CD4-positive, alpha-beta T cell (primary cell): Measurements from ENCODE around the gene AXDND1. TPM values are rescaled to one million over a fixed set of nuclear protein-coding genes. Genes with fewer than 3 reads are reported as not detected.

Experiments
- ATAC-seq: fragments of 200-7000 bp; cut with Tn5 transposase; one replicate; pipeline ENCODE4 v1.10.0; 2022; ENCODE audit warnings: mild to moderate bottlenecking; ENCODE audit not compliant: poor library complexity
- CTCF ChIA-PET: fragments of 350-600 bp; sonication (Branson Sonifier 250); formaldehyde crosslinking; loops from one replicate; lab custom pipeline; 2021; ENCODE audit warnings: antibody characterized with exemption, inconsistent platforms; lab: Charles Lee
- POLR2A ChIA-PET: fragments of 350-600 bp; sonication (Branson Sonifier 250); formaldehyde crosslinking; loops from one replicate; lab custom pipeline; 2021; ENCODE audit warnings: antibody characterized with exemption, inconsistent platforms; lab: Charles Lee
- DNase-seq, 14 experiments: peaks; one replicate each; pipeline ENCODE4 v3.0.0-alpha.2; 2013 to 2020; ENCODE audit warnings: mixed read lengths in 2 of 14
- H3K27ac ChIP-seq, 2 donors: one replicate each; pipeline versions ENCODE4 v1.5.1 to v1.7.0; 2013; ENCODE audit warnings: low read length in 2 of 2, low read depth in 1 of 2, mild to moderate bottlenecking in 1 of 2
- H3K27me3 ChIP-seq, 2 experiments: 1 replicate in 1 of 2; 2 replicates in 1 of 2; pipeline versions ENCODE4 v1.6.1 to v1.7.0; 2013; ENCODE audit warnings: low read length in 2 of 2, control low read depth in 1 of 2, mild to moderate bottlenecking in 1 of 2, moderate library complexity in 1 of 2; ENCODE audit not compliant: insufficient read depth in 2 of 2, control insufficient read depth in 1 of 2
- H3K36me3 ChIP-seq: one replicate; pipeline ENCODE4 v1.6.1; 2013; ENCODE audit warnings: low read length, control low read depth; ENCODE audit not compliant: insufficient read depth
- H3K4me1 ChIP-seq: one replicate; pipeline ENCODE4 v1.6.1; 2013; ENCODE audit warnings: low read length, control low read depth; ENCODE audit not compliant: insufficient read depth
- H3K4me3 ChIP-seq: one replicate; pipeline ENCODE4 v1.5.1; 2013; ENCODE audit warnings: mild to moderate bottlenecking, low read length, moderate library complexity
- H3K9me3 ChIP-seq, 2 experiments: 1 replicate in 1 of 2; 2 replicates in 1 of 2; pipeline versions ENCODE4 v1.6.1 to v1.7.0; 2013; ENCODE audit warnings: low read length in 2 of 2, mild to moderate bottlenecking in 2 of 2, control low read depth in 1 of 2, moderate library complexity in 1 of 2; ENCODE audit not compliant: control insufficient read depth in 1 of 2, insufficient read depth in 1 of 2
- H3K27ac Mint-ChIP-seq: one replicate; pipeline ENCODE4 v1.8.0; 2020; ENCODE audit warnings: mixed read lengths
- H3K27me3 Mint-ChIP-seq: one replicate; pipeline ENCODE4 v1.8.0; 2021; ENCODE audit warnings: mixed read lengths
- H3K36me3 Mint-ChIP-seq: one replicate; pipeline ENCODE4 v1.8.0; 2021; ENCODE audit warnings: low read depth, mixed read lengths
- H3K4me1 Mint-ChIP-seq: one replicate; pipeline ENCODE4 v1.8.0; 2021; ENCODE audit warnings: low read depth, mixed read lengths
- H3K4me3 Mint-ChIP-seq: one replicate; pipeline ENCODE4 v1.8.0; 2020; ENCODE audit warnings: mild to moderate bottlenecking, mixed read lengths
- H3K9me3 Mint-ChIP-seq: one replicate; pipeline ENCODE4 v1.8.0; 2020; ENCODE audit warnings: mixed read lengths
- intact Hi-C, 2 experiments: fragments of 100-400 bp; cut with DNase I in 1 of 2; cut with micrococcal nuclease in 1 of 2; formaldehyde crosslinking; loops; one replicate each; pipeline versions ENCODE4 v1.15.1 to v1.9.0; 2023 to 2025; cut with DNase I, micrococcal nuclease
- total RNA-seq, 174 experiments: library from RNA in 2 of 174; stranded (reverse) in 2 of 174; gene quantifications; one replicate each; pipeline ENCODE4 v1.2.3 and lab custom pipeline; 2021 to 2026
- TF ChIP-seq, protein P1 (sequence below): fragments of 200-600 bp; IDR thresholded peaks from one replicate; pipeline ENCODE4 v1.8.0; 2022; ENCODE audit warnings: antibody characterized with exemption, mild to moderate bottlenecking

AXDND1 gene
- total RNA-seq, 2 experiments from 2014 or later: 1.1 TPM

DNA sequence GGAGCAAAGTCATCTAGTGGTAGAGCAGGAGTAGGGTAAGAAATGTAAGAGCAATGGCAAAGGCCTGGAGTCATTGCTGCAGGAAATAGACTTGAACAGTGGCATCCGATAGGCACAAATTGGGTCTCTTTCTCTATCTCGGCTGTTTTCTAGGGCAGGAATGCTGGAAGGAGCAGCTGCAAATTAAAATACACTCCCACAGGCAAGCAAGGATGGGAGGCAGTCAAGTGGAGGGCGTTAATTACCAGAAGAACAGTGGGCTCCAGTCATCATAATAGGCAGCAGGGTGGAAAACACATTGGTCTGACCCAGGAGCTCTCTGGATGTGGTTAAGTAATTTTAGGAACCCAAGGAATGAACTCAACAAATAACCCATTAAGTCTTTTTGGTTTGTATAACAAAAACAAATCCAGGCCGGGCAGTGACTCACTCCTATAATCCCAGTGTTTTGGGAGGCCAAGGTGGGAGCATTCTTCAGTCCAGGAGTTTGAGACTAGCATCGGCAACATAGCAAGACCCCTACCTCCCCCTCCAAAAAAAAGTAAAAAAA lies 218.1 kb downstream of the AXDND1 start:
- TF ChIP-seq, protein P1, sequence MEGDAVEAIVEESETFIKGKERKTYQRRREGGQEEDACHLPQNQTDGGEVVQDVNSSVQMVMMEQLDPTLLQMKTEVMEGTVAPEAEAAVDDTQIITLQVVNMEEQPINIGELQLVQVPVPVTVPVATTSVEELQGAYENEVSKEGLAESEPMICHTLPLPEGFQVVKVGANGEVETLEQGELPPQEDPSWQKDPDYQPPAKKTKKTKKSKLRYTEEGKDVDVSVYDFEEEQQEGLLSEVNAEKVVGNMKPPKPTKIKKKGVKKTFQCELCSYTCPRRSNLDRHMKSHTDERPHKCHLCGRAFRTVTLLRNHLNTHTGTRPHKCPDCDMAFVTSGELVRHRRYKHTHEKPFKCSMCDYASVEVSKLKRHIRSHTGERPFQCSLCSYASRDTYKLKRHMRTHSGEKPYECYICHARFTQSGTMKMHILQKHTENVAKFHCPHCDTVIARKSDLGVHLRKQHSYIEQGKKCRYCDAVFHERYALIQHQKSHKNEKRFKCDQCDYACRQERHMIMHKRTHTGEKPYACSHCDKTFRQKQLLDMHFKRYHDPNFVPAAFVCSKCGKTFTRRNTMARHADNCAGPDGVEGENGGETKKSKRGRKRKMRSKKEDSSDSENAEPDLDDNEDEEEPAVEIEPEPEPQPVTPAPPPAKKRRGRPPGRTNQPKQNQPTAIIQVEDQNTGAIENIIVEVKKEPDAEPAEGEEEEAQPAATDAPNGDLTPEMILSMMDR: no peak
- ATAC-seq (no peak), DNase-seq (no peak)
- Mint-ChIP-seq H3K27me3 (peaks cover 77% of the 10 kb centered on the region), H3K4me3 (no peak overlapping the region), H3K9me3 (no peaks in the 10 kb centered on the region), H3K4me1 (no peaks in the 10 kb centered on the region), H3K27ac (no peak overlapping the region), H3K36me3 (no peaks in the 10 kb centered on the region)
- ChIA-PET POLR2A (no interaction called here), CTCF (no interaction called here)
- intact Hi-C loops: no loop called here
- Histone ChIP-seq H3K4me3 (no peak overlapping the region), H3K36me3 (no peaks in the 10 kb centered on the region), H3K4me1 (no peaks in the 10 kb centered on the region), H3K9me3 (peaks cover 0 to 9% of the 10 kb centered on the region in 2 experiments), H3K27me3 (peaks cover 36 to 42% of the 10 kb centered on the region in 2 experiments), H3K27ac (no peak overlapping the region)

DNA sequence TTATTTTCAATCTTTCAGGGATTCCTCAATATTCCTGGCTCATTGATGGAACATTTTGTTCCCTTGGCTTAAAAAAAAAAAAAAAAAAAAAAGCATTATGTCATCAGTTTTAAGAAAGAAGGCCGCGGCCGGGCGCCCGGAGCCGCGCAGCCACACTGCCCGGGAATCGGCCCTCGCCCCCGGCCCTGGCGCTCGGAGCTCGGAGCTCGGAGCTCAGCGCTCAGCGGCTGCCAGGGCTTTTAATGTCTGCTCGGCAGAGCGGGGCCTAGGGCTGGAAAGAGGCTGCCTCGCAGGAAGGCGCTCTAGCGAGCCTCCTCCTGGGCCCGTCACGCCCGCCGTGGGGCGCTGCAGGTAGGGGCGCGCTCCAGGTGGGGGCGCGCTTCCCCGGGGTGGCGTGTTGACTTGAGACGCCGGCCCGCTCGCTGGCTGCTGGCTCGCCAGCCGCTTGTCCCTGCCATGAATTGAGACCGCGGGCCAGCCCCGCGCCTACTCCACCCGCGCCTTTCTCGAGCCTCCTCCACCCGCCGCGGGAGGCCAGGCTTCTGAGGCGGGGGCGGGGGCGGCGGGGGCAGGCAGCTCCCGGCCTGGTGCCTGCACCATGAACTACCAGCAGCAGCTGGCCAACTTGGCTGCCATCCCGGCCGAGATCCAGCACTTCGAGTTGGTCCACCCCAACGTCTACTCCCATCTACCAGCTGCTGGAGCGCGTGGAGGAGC lies 220.5 kb downstream of the AXDND1 start:
- Histone ChIP-seq H3K27me3 (peaks cover 39 to 42% of the 10 kb centered on the region in 2 experiments), H3K9me3 (peaks cover 0 to 10% of the 10 kb centered on the region in 2 experiments), H3K4me1 (no peaks in the 10 kb centered on the region), H3K27ac (no peak overlapping the region), H3K36me3 (no peaks in the 10 kb centered on the region), H3K4me3 (no peak overlapping the region)
- Mint-ChIP-seq H3K27me3 (peaks cover 84% of the 10 kb centered on the region), H3K36me3 (no peaks in the 10 kb centered on the region), H3K9me3 (no peaks in the 10 kb centered on the region), H3K27ac (no peak overlapping the region), H3K4me3 (no peak overlapping the region), H3K4me1 (no peaks in the 10 kb centered on the region)
- POLR2A ChIA-PET: no interaction called here
- TF ChIP-seq, protein P1: no peak
- intact Hi-C loops: no loop called here
- DNase-seq (no peak), ATAC-seq (no peak)
- CTCF ChIA-PET: interaction anchor here (0.6 kb wide), 1 partner anchor 283 kb away, joined by 5 read pairs; no protein-coding TSS in a partner anchor

DNA sequence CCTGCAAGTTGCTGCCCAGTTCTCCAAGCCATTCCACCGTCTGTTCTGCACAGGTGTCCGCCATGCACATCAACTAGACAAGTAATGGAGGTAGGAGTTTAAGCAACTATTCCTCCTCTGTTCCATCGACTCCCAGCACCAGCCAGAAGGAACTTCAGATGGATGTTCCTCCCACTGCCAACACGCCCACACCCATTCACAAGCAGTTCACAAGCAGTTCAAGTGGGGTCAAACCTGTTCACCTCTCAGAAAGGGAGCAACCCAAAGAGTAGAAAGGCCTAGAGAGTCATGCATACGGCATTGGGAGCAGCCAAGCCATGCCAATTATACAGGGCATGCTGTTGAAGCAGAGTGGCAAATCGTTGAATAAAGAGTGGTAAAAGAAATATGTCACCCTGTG lies 221.6 kb downstream of the AXDND1 start:
- Histone ChIP-seq H3K36me3 (no peaks in the 10 kb centered on the region), H3K27ac (no peak overlapping the region), H3K4me3 (no peak overlapping the region), H3K4me1 (no peaks in the 10 kb centered on the region), H3K27me3 (peaks cover 45 to 46% of the 10 kb centered on the region in 2 experiments), H3K9me3 (peaks cover 0 to 21% of the 10 kb centered on the region in 2 experiments)
- ChIA-PET POLR2A (no interaction called here), CTCF (no interaction called here)
- H3K4me1 Mint-ChIP-seq: no peaks in the 10 kb centered on the region
- H3K9me3 Mint-ChIP-seq: no peaks in the 10 kb centered on the region
- no peak for ATAC-seq
- H3K36me3 Mint-ChIP-seq: no peaks in the 10 kb centered on the region
- peaks cover 78% of the 10 kb centered on the region for H3K27me3 Mint-ChIP-seq
- TF ChIP-seq, protein P1: no peak
- no peak for DNase-seq
- intact Hi-C loops: no loop called here
- H3K4me3 Mint-ChIP-seq: no peak overlapping the region
- no peak overlapping the region for H3K27ac Mint-ChIP-seq
